IPS-15b (cell line): ENCODE measurements around the gene GSG1L2.

Experiments
- H3K27me3 ChIP-seq: one replicate; pipeline ENCODE4 v1.6.1; 2013; ENCODE audit warnings: low read length; ENCODE audit not compliant: control insufficient read depth, insufficient read depth
- H3K36me3 ChIP-seq: one replicate; pipeline ENCODE4 v1.6.1; 2013; ENCODE audit warnings: low read length; ENCODE audit not compliant: control insufficient read depth, insufficient read depth
- H3K4me1 ChIP-seq: one replicate; pipeline ENCODE4 v1.6.1; 2013; ENCODE audit warnings: mild to moderate bottlenecking, low read length; ENCODE audit not compliant: control insufficient read depth, insufficient read depth
- H3K4me3 ChIP-seq: one replicate; pipeline ENCODE4 v1.5.1; 2013; ENCODE audit warnings: low read depth, low read length
- H3K9ac ChIP-seq: one replicate; pipeline ENCODE4 v1.6.1; 2013; ENCODE audit warnings: low read depth, mild to moderate bottlenecking, low read length
- H3K9me3 ChIP-seq: one replicate; pipeline ENCODE4 v1.6.1; 2013; ENCODE audit warnings: mild to moderate bottlenecking, low read length; ENCODE audit not compliant: control insufficient read depth, insufficient read depth

Gene GSG1L2

DNA sequence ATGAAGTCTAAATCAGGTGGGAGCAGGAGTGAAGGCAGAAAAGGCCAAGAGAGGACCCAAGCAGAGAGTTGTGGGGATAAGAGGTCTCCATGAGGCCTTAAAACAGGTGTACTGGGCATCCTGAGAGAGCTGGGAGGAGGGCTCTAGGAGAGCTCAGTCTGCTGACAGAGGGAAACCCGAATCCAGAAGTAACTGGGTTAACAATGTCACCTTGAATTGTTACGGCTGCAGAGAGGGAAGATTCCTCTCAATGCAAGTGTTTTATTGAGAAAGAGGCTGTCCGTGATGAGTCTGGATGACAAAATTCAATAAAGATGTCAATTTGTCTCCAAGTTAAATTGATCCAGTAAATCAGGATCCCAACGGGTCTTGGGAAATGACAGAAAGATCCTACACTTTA is 38.8 kb downstream of the GSG1L2 start:
- Histone ChIP-seq H3K9me3 (no peaks in the 10 kb centered on the region), H3K36me3 (no peaks in the 10 kb centered on the region), H3K9ac (no peak overlapping the region), H3K27me3 (no peaks in the 10 kb centered on the region), H3K4me3 (no peak overlapping the region), H3K4me1 (no peaks in the 10 kb centered on the region)

DNA sequence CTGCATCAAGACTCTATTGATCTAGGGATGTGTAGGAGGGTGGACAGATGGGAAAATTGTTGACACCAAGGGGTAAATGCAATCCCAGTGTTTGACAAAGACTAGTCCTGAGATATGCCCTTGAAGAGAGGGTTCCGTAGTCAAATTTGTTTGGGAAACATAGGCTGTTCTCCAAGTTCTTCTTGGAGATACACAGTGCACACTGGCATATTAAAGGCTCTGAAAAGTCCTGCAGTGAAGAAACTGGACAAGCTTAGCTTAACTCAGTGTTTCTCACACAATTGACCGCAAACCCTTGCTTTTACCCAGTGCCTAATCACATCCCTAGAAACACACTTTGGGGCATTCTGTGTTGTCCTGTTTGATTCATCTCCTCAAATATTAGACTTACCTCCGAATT is 41.3 kb downstream of the GSG1L2 start:
- H3K27me3 ChIP-seq = no peaks in the 10 kb centered on the region

DNA sequence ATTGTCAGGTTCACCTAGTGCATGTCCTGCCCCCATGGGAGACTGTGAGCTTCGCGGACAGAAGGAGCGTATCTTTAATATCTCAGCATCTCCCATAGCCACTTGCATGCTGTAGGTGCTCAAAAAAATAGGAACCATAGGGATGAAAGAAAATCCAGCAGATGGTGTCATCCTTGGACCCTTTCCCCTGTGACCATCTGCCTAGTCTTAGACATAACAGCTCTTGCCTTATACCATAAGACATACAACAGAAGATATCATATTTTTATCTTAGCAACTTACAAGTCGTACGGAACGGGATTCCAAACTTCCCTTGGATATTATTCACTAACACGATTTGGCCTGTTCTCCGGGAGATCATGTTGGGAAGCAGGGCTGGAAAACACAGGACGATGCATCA is 45.0 kb downstream of the GSG1L2 start:
- H3K4me3 ChIP-seq = no peak overlapping the region
- H3K4me1 ChIP-seq = no peaks in the 10 kb centered on the region
- no peaks in the 10 kb centered on the region for H3K9me3 ChIP-seq
- no peaks in the 10 kb centered on the region for H3K27me3 ChIP-seq
- no peak overlapping the region for H3K9ac ChIP-seq
- no peaks in the 10 kb centered on the region for H3K36me3 ChIP-seq

More for the DNA sequence above, 41.3 kb downstream of the GSG1L2 start:
- Histone ChIP-seq H3K9me3 (no peaks in the 10 kb centered on the region), H3K9ac (no peak overlapping the region), H3K4me3 (no peak overlapping the region), H3K36me3 (no peaks in the 10 kb centered on the region), H3K4me1 (no peaks in the 10 kb centered on the region)

DNA sequence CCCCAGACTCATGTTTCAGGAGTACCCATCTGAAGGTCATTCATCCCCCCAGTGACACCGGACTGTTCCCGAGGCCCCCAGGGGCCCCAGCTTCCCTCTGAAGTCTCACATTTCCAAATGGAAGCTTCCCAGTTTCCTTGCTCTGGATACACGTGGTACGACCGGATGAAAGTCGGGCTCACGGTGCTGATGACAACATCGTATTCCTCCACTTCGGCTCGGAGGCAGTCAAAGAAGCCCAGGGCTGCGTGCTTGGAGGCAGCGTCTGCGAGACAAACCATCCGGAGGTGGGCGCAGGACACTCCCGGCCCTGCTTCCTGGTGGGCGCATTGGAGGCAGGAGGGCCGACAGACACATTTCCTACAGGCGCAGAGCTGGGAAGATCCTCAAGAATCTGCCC is 49.2 kb downstream of the GSG1L2 start:
- H3K4me1 ChIP-seq = peaks cover 2% of the 10 kb centered on the region
- no peak overlapping the region for H3K9ac ChIP-seq
- no peaks in the 10 kb centered on the region for H3K9me3 ChIP-seq
- H3K36me3 ChIP-seq = no peaks in the 10 kb centered on the region
- no peaks in the 10 kb centered on the region for H3K27me3 ChIP-seq
- no peak overlapping the region for H3K4me3 ChIP-seq

DNA sequence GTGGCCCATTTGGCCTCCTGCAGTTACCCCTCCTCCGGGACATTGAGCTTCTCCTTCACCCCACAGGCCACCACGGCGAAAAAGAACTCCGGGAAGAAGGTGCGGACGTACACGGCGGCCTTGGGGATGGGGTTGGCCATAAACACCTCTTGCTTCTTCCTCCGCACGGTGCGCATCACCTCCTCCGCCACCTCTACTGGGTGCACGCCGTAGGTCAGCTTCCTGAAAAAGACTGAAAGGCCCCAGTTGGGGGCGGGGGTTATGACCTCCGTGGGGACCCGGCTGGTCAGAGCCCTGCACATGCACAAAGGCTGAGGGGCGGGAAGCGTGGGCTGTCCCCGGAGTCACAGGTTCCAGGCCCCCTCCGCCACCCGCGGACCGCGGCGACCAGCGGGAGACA is 50.4 kb downstream of the GSG1L2 start:
- Histone ChIP-seq H3K36me3 (no peaks in the 10 kb centered on the region), H3K4me1 (peaks cover 2% of the 10 kb centered on the region), H3K4me3 (no peak overlapping the region), H3K27me3 (no peaks in the 10 kb centered on the region), H3K9me3 (no peaks in the 10 kb centered on the region), H3K9ac (no peak overlapping the region)

DNA sequence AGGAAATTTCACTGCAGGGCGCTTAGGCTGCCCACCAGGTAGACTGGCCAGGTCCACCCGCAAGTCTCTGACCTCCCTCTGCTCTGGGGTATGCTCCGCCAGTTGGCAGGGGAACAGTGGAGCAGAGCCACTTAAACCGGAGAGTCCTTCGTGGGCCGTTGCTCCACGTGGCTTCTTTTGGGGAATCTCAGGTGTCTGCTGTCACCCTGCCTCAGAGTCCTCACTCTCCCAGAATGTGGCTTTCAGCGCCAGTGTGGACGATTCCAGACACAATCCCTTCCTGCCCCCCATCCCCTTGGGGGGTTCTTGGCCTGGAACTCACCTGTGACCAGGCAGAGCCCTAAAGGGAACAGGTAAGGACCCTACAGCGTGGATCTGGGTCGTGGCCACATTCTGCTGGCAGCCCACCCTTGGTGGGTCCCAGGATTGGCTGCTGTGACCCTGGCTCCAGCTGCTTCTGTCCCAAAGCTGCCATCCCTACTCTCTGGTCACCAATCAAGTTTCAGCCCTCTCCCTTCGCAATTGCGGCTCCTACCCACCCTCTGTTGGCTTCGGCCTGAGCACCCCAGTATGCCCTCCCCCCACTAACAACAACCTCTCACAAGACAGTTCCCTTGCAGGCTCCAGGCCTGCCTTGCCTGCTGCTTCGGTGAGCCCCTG is 52.7 kb downstream of the GSG1L2 start:
- H3K36me3 ChIP-seq = no peaks in the 10 kb centered on the region
- H3K9ac ChIP-seq = no peak overlapping the region
- no peaks in the 10 kb centered on the region for H3K9me3 ChIP-seq
- H3K4me1 ChIP-seq = peaks cover 2% of the 10 kb centered on the region
- H3K4me3 ChIP-seq = no peak overlapping the region
- H3K27me3 ChIP-seq = no peaks in the 10 kb centered on the region

DNA sequence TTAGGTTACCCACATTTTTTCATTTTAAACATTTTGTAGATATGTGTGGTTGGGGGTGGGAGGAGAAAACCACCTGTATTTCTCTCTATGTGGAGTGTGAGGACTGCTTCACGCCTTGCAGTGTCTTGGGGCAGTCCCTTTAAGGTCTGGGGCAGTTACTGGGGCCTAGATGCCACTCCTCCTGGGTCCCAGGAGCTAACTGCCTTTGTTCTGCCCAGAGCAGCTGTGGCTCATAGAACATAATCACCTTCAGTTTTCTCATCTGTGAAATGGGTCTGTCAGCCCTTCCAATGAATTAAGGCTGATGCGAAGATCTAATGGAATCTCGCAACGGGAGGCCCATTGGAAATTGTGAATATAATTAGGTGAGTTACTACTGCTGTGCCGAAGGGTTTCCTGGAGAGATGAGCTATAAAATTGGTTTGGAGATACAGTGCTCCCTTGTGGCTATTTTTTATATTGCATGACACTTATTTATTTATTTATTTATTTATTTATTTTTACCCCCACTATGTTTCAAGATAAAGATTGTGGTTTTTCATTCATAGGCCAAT is 53.4 kb downstream of the GSG1L2 start:
- Histone ChIP-seq H3K27me3 (no peaks in the 10 kb centered on the region), H3K36me3 (no peaks in the 10 kb centered on the region), H3K4me1 (peaks cover 2% of the 10 kb centered on the region), H3K4me3 (no peak overlapping the region), H3K9ac (no peak overlapping the region), H3K9me3 (no peaks in the 10 kb centered on the region)

DNA sequence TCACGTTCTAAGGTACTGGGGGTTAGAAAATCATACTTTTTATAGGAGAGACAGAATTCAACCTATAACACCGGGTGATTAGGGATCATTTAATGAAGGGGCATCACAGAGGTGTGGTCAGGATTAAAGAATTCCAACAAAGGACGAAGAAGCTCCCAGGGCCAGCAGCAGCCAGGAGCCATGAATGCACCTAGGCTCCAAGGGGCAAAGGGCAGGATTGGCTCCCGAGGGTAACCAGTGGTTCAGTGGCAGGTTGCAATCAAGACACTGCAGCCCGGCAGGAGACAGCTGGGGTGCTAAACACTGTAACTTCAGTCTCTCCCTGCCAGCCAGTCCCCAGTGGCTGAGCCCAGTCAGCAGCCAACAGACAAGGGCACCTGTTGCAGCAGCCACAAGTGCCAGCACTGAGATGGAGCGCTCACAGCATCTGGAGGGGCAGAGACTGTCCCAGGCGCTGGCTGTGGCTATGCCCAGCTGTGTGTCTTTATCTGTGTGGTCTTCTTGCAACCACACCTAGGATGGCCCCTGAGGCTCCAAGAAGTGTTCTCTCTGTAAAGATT is 54.4 kb downstream of the GSG1L2 start:
- peaks cover 2% of the 10 kb centered on the region for H3K4me1 ChIP-seq
- H3K9me3 ChIP-seq = no peaks in the 10 kb centered on the region
- no peaks in the 10 kb centered on the region for H3K36me3 ChIP-seq
- no peaks in the 10 kb centered on the region for H3K27me3 ChIP-seq
- no peak overlapping the region for H3K9ac ChIP-seq
- no peak overlapping the region for H3K4me3 ChIP-seq

DNA sequence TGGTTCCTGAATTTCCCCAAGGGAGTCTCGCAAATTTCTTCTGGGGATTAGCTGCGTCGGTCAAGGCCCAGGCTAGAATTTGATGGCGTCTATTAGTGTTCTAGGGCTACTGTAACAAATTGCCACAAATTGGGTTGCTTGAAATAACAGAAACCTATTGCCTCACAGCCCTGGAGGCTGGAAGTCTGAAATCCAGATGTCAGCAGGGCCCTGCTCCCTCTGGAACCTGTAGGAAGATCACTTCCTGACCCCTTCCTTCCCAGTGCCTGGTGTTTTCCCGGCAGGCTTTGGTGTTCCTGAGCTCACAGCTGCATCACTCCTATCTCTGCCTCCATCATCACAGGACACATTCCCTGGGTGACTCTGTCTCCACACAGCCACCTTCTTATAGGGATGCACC is 54.9 kb downstream of the GSG1L2 start:
- no peak overlapping the region for H3K4me3 ChIP-seq
- H3K4me1 ChIP-seq = peaks cover 2% of the 10 kb centered on the region
- no peaks in the 10 kb centered on the region for H3K9me3 ChIP-seq
- no peaks in the 10 kb centered on the region for H3K27me3 ChIP-seq
- H3K36me3 ChIP-seq = no peaks in the 10 kb centered on the region
- H3K9ac ChIP-seq = no peak overlapping the region

DNA sequence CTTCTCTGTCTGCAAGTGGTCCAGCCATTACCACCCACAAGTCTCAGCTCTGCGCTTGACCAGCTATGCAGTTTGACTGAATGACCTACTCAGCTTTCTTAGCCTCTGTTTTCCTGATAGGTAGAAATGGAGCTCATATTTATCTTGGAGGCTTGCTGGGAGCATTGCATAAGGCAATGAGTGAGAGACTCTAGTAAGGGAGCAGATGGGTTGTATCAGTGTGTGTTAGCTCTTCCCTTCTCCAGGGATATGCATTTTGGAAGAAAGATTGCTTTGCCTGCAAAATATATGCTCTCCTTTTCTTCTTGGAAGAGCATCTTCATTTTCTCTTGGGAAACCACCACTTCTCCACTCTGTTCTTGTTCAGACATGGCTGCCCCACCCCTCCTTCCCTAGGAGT is 56.6 kb downstream of the GSG1L2 start:
- Histone ChIP-seq H3K36me3 (no peaks in the 10 kb centered on the region), H3K9me3 (no peaks in the 10 kb centered on the region), H3K27me3 (no peaks in the 10 kb centered on the region), H3K9ac (no peak overlapping the region), H3K4me3 (no peak overlapping the region), H3K4me1 (no peaks in the 10 kb centered on the region)

DNA sequence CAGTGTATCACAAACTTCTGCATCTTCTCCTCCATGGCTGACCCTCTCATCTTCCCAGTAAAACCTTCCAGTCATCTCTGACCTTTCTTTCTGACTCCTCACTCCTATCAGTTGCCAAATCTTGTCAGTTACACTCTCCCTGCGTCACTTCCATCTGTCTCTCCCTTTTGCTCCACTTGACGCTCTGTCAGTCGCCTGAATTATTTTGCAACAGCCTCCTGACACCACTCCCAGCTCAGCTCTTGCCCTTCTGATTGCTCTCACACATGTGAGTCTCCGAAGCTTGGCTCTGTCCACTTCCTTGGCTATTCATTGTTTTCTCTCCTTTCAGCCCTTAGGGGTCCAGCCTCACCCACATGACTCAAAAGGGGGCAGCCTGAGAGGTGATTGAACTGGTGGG is 58.2 kb downstream of the GSG1L2 start:
- Histone ChIP-seq H3K9ac (no peak overlapping the region), H3K36me3 (no peaks in the 10 kb centered on the region), H3K27me3 (no peaks in the 10 kb centered on the region), H3K4me3 (no peak overlapping the region), H3K4me1 (no peaks in the 10 kb centered on the region), H3K9me3 (no peaks in the 10 kb centered on the region)

DNA sequence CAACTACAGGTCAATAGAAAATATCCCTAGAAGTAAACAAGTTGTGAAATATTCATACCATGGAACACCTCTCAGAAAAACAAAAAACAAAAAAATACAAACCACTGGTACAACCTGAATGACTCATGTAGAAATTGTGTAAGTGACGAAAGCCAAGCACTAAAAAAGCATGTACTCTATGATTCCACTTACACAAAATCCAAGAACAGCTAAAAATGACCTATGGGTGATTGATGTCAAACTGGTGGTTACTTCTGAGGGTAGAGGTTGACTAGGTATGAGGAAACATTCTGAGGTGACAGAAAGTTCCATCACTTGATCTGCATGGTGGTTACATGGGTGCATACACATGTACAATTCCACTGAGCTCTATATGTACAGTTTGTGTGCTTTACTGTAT is 61.6 kb downstream of the GSG1L2 start:
- H3K9ac ChIP-seq = no peak overlapping the region
- no peaks in the 10 kb centered on the region for H3K9me3 ChIP-seq
- no peaks in the 10 kb centered on the region for H3K4me1 ChIP-seq
- H3K4me3 ChIP-seq = no peak overlapping the region
- no peaks in the 10 kb centered on the region for H3K27me3 ChIP-seq
- no peaks in the 10 kb centered on the region for H3K36me3 ChIP-seq
